ENCODE measurements around the gene LHX8.

Gene LHX8

GRCh38 chr1:75125161-75125726 lies 8.9 kb upstream of the LHX8 start:
- Histone ChIP-seq H3K27me3 (ENCODE audit: control insufficient read depth, insufficient read depth, low read length) (peaks cover 45% of the 10 kb centered on the region), H3K4me3 (ENCODE audit: low read depth, low read length) (no peak overlapping the region), H3K9ac (ENCODE audit: low read length) (no peak overlapping the region), H3K4me1 (ENCODE audit: control insufficient read depth, insufficient read depth, low read length) (peaks cover 8% of the 10 kb centered on the region), H3K9me3 (ENCODE audit: control insufficient read depth, insufficient read depth, low read depth, low read length) (no peaks in the 10 kb centered on the region), H3K27ac (ENCODE audit: low read depth, low read length) (no peak overlapping the region), H3K36me3 (ENCODE audit: control insufficient read depth, insufficient read depth, low read length) (no peaks in the 10 kb centered on the region)

- Histone ChIP-seq H3K4me1 (ENCODE audit: control insufficient read depth, insufficient read depth, low read length) (peaks cover 22% of the 10 kb centered on the region), H3K4me3 (ENCODE audit: low read depth, low read length) (no peak overlapping the region), H3K36me3 (ENCODE audit: control insufficient read depth, insufficient read depth, low read length) (no peaks in the 10 kb centered on the region), H3K9ac (ENCODE audit: low read length) (no peak overlapping the region), H3K9me3 (ENCODE audit: control insufficient read depth, insufficient read depth, low read depth, low read length) (no peaks in the 10 kb centered on the region), H3K27me3 (ENCODE audit: control insufficient read depth, insufficient read depth, low read length) (peaks cover 59% of the 10 kb centered on the region), H3K27ac (ENCODE audit: low read depth, low read length) (no peak overlapping the region)
Measured at GRCh38 chr1:75126611-75127101, 7.5 kb upstream of the LHX8 start.

- no peak overlapping the region for H3K4me3 ChIP-seq (ENCODE audit: low read depth, low read length)
- no peak overlapping the region for H3K27ac ChIP-seq (ENCODE audit: low read depth, low read length)
- peaks cover 74% of the 10 kb centered on the region for H3K27me3 ChIP-seq (ENCODE audit: control insufficient read depth, insufficient read depth, low read length)
- no peak overlapping the region for H3K9ac ChIP-seq (ENCODE audit: low read length)
- H3K4me1 ChIP-seq (ENCODE audit: control insufficient read depth, insufficient read depth, low read length): peaks cover 35% of the 10 kb centered on the region
- no peaks in the 10 kb centered on the region for H3K9me3 ChIP-seq (ENCODE audit: control insufficient read depth, insufficient read depth, low read depth, low read length)
- H3K36me3 ChIP-seq (ENCODE audit: control insufficient read depth, insufficient read depth, low read length): no peaks in the 10 kb centered on the region
Measured at GRCh38 chr1:75127916-75128717, 6.1 kb upstream of the LHX8 start.

GRCh38 chr1:75129660-75129982 lies 4.6 kb upstream of the LHX8 start:
- Histone ChIP-seq H3K36me3 (ENCODE audit: control insufficient read depth, insufficient read depth, low read length) (no peaks in the 10 kb centered on the region), H3K9me3 (ENCODE audit: control insufficient read depth, insufficient read depth, low read depth, low read length) (no peaks in the 10 kb centered on the region), H3K4me1 (ENCODE audit: control insufficient read depth, insufficient read depth, low read length) (peaks cover 49% of the 10 kb centered on the region), H3K27me3 (ENCODE audit: control insufficient read depth, insufficient read depth, low read length) (peaks cover 89% of the 10 kb centered on the region), H3K4me3 (ENCODE audit: low read depth, low read length) (peak overlapping the region; percentile 61), H3K27ac (ENCODE audit: low read depth, low read length) (no peak overlapping the region), H3K9ac (ENCODE audit: low read length) (no peak overlapping the region)

- Histone ChIP-seq H3K4me3 (ENCODE audit: low read depth, low read length) (peak overlapping the region; percentile 61), H3K9ac (ENCODE audit: low read length) (no peak overlapping the region)
Measured at GRCh38 chr1:75129983-75130789, 4.0 kb upstream of the LHX8 start.

GRCh38 chr1:75130865-75131564 lies 3.2 kb upstream of the LHX8 start:
- Histone ChIP-seq H3K36me3 (ENCODE audit: control insufficient read depth, insufficient read depth, low read length) (no peaks in the 10 kb centered on the region), H3K9ac (ENCODE audit: low read length) (no peak overlapping the region), H3K4me3 (ENCODE audit: low read depth, low read length) (peak overlapping the region; percentile 61), H3K9me3 (ENCODE audit: control insufficient read depth, insufficient read depth, low read depth, low read length) (no peaks in the 10 kb centered on the region), H3K4me1 (ENCODE audit: control insufficient read depth, insufficient read depth, low read length) (peaks cover 52% of the 10 kb centered on the region), H3K27me3 (ENCODE audit: control insufficient read depth, insufficient read depth, low read length) (peaks cover 100% of the 10 kb centered on the region), H3K27ac (ENCODE audit: low read depth, low read length) (no peak overlapping the region)

More at GRCh38 chr1:75129983-75130789, 4.0 kb upstream of the LHX8 start:
- H3K27me3 ChIP-seq (ENCODE audit: control insufficient read depth, insufficient read depth, low read length): peaks cover 95% of the 10 kb centered on the region
- no peaks in the 10 kb centered on the region for H3K36me3 ChIP-seq (ENCODE audit: control insufficient read depth, insufficient read depth, low read length)
- no peak overlapping the region for H3K27ac ChIP-seq (ENCODE audit: low read depth, low read length)
- H3K9me3 ChIP-seq (ENCODE audit: control insufficient read depth, insufficient read depth, low read depth, low read length): no peaks in the 10 kb centered on the region
- peaks cover 52% of the 10 kb centered on the region for H3K4me1 ChIP-seq (ENCODE audit: control insufficient read depth, insufficient read depth, low read length)

- Histone ChIP-seq H3K27me3 (ENCODE audit: control insufficient read depth, insufficient read depth, low read length) (peaks cover 100% of the 10 kb centered on the region), H3K36me3 (ENCODE audit: control insufficient read depth, insufficient read depth, low read length) (no peaks in the 10 kb centered on the region), H3K4me1 (ENCODE audit: control insufficient read depth, insufficient read depth, low read length) (peaks cover 52% of the 10 kb centered on the region), H3K27ac (ENCODE audit: low read depth, low read length) (no peak overlapping the region), H3K9ac (ENCODE audit: low read length) (no peak overlapping the region), H3K9me3 (ENCODE audit: control insufficient read depth, insufficient read depth, low read depth, low read length) (no peaks in the 10 kb centered on the region), H3K4me3 (ENCODE audit: low read depth, low read length) (peak overlapping the region; percentile 61)
Measured at GRCh38 chr1:75131565-75132241, 2.5 kb upstream of the LHX8 start.

GRCh38 chr1:75132242-75132811 lies 1.9 kb upstream of the LHX8 start:
- peaks cover 100% of the 10 kb centered on the region for H3K27me3 ChIP-seq (ENCODE audit: control insufficient read depth, insufficient read depth, low read length)
- no peaks in the 10 kb centered on the region for H3K36me3 ChIP-seq (ENCODE audit: control insufficient read depth, insufficient read depth, low read length)
- no peaks in the 10 kb centered on the region for H3K9me3 ChIP-seq (ENCODE audit: control insufficient read depth, insufficient read depth, low read depth, low read length)
- no peak overlapping the region for H3K9ac ChIP-seq (ENCODE audit: low read length)
- H3K4me1 ChIP-seq (ENCODE audit: control insufficient read depth, insufficient read depth, low read length): peaks cover 56% of the 10 kb centered on the region
- H3K4me3 ChIP-seq (ENCODE audit: low read depth, low read length): peak overlapping the region; percentile 61; the same call in 1 of the 2 replicates
- no peak overlapping the region for H3K27ac ChIP-seq (ENCODE audit: low read depth, low read length)

- H3K4me3 ChIP-seq (ENCODE audit: low read depth, low read length): peak overlapping the region; percentile 61; the same call in 1 of the 2 replicates
- H3K9ac ChIP-seq (ENCODE audit: low read length): no peak overlapping the region
- H3K27me3 ChIP-seq (ENCODE audit: control insufficient read depth, insufficient read depth, low read length): peaks cover 100% of the 10 kb centered on the region
- peaks cover 57% of the 10 kb centered on the region for H3K4me1 ChIP-seq (ENCODE audit: control insufficient read depth, insufficient read depth, low read length)
- no peaks in the 10 kb centered on the region for H3K9me3 ChIP-seq (ENCODE audit: control insufficient read depth, insufficient read depth, low read depth, low read length)
- H3K36me3 ChIP-seq (ENCODE audit: control insufficient read depth, insufficient read depth, low read length): no peaks in the 10 kb centered on the region
- H3K27ac ChIP-seq (ENCODE audit: low read depth, low read length): no peak overlapping the region
Measured at GRCh38 chr1:75132812-75133619, 1.2 kb upstream of the LHX8 start.
